Sigmoid colon (tissue), 4 donors: ENCODE measurements around the gene C1orf141.

Source experiments
- CTCF ChIP-seq, 4 experiments: fragments of 450-650 bp in 3 of 4; fragments of 200-600 bp in 1 of 4; IDR thresholded peaks; one replicate each; pipeline ENCODE4 v1.5.1; 2016 to 2019; ENCODE audit warnings: antibody characterized with exemption in 4 of 4, mild to moderate bottlenecking in 3 of 4, moderate library complexity in 2 of 4
- EP300 ChIP-seq, 4 donors: sonication (generic); formaldehyde crosslinking; IDR thresholded peaks; one replicate each; pipeline ENCODE4 v1.6.1; 2017; ENCODE audit warnings: antibody characterized with exemption in 4 of 4
- POLR2A ChIP-seq, 2 donors: fragments of 450-650 bp; IDR thresholded peaks; one replicate each; pipeline ENCODE4 v1.6.1; 2016; ENCODE audit warnings: antibody characterized with exemption in 2 of 2, mild to moderate bottlenecking in 2 of 2, moderate library complexity in 2 of 2

GRCh38 chr1:67124455-67124854, 10.3 kb downstream of the C1orf141 start:
- TF ChIP-seq CTCF (IDR thresholded peaks at IDR 0.05) (no peak), POLR2A (IDR thresholded peaks at IDR 0.05) (no peak), EP300 (IDR thresholded peaks at IDR 0.05) (no peak)
